Stimulated activated CD8-positive, alpha-beta memory T cell treated with anti-CD3 and anti-CD28 coated beads, Interleukin-15, amount 100 ng/mL, for 48 hours (primary cell): ENCODE data around the gene LRATD1.
"Not testable (repeated sequence)": the region's sequence is repeated elsewhere in the genome, so short reads cannot be mapped to it uniquely, and the experiment has no call there.

Source experiments
- DNase-seq, 2 donors: peaks; one replicate each; pipeline ENCODE4 v3.0.0-alpha.2; 2020; ENCODE audit warnings: low read depth in 2 of 2

Gene LRATD1, protein sequence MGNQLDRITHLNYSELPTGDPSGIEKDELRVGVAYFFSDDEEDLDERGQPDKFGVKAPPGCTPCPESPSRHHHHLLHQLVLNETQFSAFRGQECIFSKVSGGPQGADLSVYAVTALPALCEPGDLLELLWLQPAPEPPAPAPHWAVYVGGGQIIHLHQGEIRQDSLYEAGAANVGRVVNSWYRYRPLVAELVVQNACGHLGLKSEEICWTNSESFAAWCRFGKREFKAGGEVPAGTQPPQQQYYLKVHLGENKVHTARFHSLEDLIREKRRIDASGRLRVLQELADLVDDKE

DNA sequence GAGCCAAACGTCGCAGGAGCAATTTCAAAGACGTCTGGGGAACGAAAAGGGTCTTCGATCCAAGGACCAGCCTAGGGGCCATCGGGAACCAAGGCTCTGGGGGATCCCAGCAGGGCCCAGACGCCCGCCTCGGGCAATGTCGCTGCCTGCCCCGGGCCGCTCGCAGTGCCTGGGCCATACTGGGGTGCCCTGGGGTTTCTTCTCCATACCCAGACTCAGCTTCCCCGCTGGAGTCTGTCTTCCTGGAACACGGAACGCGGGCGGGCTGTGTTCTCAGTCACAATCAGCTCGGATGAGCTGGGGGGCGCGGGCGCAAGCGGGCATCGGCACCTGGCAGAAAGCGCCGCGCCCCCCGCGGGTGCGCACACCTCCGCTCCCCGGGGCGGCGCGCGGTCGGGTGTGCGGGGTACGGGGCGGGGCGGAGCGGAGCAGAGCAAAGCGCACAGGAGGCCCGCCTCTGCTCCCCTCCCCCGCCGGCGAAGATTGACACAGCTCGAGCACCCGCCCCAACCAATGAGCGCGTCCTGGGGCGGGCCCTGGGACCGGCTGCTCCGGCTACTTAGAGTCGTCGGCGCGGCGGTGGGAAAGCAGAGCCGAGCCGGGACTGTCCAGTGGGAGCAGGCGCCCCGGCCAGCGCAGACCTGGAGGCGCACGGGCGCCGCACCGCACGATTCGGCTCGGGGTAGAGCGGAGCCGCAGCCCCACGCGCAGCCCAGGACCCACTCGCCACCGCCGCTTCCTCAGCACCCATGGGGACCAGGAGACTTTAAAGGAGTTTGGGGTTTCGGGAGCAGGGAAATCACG lies at the start of gene LRATD1:
TSS of gene LRATD1 (plus strand) at position 585 of the 804 bp plus-strand sequence. CDS start 1,263 bp downstream, outside the sequence.
- DNase-seq: no peak

DNA sequence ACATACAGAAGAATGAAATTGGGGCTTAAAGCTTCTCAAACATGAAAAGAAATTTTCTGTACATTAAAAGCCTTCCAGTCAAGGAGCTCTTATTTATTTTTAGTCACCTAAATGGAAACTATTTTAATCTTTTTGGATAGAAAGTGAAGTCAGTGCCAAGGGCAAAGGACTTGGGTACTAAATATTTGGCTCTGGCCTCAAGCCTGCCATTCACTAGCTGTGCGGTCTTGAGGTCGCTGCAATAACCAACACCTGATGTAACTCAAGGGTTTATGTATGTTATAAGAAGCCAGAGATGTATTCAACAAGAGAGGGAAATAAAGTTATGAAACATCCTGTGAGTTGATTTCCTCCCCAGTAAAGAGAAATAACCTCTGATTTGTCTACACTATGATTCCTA lies 49.5 kb upstream of the LRATD1 start:
- no peak for DNase-seq

DNA sequence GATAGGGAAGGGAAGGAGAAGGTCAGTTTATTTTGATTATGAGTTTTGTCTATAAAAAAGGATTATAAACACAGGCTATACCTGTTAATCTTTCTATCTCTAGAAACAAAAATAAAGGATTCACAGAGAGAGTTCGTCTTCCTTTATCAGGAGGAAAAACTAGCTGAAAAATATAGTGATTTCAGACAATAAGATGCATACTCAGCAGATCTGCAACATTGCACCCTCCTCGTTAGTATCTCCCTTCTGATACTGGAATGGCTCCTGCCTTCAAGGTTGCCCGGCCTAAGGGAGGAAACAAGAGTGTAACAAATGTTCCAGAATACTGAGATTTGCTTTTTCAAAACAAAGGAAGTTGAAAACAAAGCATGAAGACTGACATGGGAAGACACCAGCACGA lies 48.7 kb upstream of the LRATD1 start:
- no peak for DNase-seq

DNA sequence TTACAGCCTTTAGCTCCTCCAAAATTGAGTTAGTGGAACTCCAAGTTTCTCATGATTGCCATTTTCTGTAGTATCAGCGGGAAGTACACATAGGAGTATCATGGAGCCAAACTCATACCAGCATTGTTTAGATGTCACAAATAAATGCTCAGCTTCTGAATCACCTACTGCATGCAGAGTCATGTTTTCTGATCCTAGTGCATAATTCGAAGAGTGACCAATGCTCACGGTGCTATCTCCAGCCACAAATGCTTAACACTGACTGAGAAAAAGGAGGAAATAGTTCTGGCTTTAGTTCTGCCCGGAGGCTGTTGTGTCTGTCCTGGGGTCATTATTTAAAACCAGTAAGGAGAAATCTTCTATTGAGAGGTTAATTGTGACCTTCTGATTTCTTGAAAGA lies 45.4 kb upstream of the LRATD1 start:
- DNase-seq: no peak

DNA sequence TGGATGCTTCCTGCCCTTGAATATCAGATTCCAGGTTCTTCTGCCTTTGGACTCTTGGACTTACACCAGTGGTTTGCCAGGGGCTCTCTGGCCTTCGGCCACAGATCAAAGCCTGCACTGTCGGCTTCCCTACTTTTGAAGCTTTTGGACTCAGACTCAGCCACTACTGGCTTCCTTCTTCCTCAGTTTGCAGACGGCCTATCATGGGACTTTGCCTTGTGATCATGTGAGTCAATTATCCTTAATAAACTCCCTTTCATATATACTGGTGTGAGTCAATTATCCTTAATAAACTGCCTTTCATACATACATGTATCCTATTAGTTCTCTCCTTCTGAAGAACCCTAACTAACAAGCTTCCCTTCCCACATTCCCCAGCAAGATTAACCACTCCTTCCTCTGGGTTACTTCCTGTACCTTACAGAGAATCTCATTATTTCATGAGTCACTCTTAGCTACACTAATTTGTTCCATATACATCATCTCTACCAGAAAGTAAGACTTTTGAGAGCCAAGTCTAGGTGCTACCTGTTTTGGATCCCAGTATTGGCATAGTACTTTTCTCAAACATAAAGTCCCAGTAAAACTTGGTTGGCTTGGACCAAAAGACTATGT lies 31.3 kb upstream of the LRATD1 start:
- DNase-seq: no peak

DNA sequence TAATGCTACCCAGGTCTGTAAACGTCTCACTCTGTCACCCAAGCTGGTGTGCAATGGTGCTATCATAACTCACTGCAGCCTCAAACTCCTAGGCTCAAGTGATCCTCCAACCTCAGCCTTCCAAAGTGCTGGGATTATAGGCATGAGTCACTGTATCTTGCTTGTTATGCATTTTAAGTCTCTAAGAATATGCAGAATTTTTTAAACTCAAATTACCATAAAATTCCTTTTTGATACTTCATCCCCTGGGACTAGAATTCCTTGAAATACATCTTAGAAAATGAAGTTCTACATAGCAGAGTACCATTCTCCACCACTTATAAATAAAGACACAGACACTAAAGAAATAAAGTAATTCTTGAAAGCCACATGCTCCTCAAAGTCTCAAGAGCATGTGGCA lies 30.2 kb upstream of the LRATD1 start:
- no peak for DNase-seq

DNA sequence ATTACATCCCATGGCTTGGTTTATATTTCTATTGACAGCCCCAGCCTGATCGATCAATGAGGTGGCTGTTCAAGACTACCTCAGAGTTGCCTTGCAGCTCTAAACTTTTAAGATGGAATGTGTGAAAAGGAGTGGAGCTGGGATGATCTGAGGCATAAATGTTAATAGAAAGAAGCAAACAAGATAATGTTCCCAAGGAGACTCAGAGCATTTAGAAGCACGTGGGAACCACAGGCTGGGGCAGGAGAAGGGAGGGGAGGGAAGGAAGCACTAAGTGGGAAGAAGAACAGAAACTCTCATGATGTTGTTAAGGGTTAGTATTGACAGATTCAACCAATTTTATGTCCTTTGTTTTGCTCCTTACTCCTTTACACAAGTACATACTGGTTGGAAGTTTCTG lies 28.8 kb upstream of the LRATD1 start:
- no peak for DNase-seq

DNA sequence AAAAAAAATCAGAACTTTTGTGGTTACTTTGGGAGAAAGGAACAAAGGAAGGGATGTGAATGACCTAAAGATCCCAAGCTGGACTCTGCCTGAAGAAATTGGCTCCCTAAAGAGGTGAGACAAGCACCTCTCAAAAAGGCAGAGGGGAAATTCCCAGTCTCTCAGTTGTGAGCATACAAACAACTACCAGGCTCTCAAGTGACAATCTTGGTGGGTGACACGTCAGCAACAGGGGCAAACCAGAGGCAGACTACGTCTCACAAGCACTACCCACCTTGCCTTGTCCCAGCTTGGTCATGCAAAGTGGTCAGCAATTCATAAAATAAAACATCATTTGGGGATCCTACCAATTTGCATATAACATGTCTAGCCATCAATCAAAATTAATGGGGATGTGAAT lies 24.3 kb upstream of the LRATD1 start:
- DNase-seq: no peak

DNA sequence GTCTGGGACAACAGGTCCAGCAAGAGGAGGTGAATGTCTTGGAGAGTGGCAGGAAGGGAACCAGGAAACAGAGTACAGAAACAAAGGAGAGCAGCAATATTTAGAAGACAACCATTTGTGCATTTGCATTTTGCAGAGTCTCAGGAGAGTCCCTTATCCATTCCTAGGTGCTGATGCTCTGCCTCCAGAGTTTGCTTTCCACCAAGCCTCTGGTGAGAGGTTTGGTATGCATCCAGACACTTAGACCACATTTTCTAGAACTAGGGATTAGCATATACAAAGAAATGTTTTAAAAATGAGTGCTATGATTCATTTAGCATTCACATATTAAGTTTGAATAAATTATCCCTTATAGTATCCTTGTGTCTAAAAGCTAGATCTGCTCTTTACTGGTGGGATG lies 18.5 kb upstream of the LRATD1 start:
- no peak for DNase-seq

DNA sequence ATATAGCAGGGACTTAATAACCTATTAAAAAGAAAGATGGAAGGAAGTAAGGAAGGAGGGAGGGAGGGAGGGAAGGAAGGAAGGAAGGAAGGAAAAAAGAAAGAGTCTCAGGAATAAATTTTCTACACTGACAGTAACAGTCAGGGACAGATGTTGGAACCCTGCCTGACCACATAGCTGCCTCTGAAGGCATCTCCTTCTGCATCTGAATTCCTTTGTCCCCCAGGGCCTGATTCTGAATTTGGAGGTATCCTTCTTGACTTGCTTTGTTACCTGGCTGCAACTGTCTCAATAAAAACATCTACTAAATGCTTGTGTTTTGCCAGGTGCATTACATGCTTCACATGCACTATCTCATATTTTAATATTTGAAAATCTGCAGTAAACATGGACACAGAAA lies 17.4 kb upstream of the LRATD1 start:
- DNase-seq: no peak

DNA sequence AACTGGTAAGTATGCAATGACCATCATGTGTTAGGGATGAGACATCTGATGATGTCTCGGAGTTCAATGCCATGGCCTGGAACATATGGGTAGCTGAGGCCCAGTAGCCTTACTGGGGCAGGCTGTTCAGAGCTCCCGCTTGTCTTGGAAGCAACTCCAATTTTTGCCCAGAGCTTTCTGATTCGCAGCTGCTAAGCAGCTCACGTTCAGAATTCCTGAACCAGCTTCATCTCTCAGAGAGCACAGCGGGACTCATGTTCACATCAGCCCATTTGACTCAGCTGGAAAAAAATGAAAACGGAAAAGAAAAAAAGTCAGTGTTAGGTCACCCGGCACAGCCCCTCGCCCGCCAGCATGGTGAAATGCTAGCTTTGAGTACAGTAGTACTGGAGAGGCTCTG lies 16.8 kb upstream of the LRATD1 start:
- no peak for DNase-seq

DNA sequence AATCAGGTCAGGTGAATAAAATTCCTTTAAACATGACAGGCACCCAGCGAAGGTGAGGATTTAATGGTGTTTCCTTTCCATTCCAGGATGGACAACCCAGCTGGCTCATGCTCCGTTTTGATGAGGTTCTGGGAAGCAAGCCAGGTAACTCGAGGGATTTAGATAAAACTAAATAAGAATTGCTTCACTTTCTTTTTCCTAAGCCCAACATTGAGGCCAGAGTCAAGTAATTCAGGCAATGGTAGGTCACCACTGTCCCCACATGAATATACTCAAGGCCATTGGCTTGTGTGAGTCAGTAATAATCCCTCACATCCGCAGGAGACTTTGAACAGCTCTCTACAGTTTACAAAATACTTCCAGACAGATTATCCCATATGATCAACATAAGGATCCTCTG lies 16.2 kb upstream of the LRATD1 start:
- DNase-seq: no peak

DNA sequence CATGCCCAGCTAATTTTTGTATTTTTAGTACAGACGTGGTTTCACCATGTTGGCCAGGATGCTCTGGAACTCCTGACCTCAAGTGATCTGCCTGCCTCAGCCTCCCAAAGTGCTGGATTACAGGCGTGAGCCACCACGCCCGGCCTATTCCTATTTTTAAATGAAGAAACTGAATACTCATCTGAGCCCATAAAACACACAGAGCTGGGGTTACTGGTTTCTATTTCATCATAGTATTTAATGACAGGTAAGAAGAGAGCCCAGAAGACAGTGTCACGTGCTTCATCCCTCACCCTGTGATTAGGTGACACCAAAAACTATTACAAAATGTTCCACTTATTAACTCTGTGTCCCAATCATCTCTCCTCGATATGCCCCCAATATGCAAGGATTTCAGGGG lies 15.6 kb upstream of the LRATD1 start:
- no peak for DNase-seq

DNA sequence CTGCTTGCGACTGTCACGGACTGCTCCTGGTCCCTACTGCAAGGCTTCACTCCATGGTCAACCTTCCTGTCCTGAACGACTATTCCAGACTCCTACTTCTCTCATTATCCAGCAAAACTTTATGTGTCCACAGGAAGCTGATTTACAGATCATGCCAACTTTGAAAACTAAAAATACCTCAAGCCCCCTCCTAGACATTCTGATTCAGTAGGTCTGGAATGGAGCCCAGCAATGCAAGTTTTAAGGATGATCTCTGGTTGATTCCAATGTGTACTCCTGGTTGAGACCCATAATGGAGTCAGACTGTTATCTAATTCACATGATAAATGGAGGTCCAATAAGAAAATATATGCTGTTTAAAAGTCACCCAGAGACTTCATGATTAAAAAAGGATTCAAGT lies 13.1 kb upstream of the LRATD1 start:
- no peak for DNase-seq

DNA sequence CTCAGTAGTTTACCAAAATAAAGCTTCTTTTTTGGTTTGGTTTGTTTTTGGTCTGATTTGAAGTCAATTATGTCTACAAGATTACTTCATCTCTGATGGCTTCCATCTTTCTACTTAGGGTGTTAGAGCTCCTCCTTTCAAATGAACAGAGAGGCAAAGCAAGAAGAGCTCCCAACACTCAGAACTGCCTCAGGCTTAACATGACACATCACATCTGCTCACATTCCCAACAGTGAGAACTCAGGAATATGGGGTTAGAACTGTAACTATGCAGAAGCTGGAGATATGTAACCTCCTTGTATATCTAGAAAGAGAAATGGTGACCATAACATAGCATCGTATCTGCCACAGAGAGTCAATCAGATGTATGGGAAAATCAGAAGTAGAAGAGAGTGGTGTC lies 11.4 kb upstream of the LRATD1 start:
- no peak for DNase-seq

DNA sequence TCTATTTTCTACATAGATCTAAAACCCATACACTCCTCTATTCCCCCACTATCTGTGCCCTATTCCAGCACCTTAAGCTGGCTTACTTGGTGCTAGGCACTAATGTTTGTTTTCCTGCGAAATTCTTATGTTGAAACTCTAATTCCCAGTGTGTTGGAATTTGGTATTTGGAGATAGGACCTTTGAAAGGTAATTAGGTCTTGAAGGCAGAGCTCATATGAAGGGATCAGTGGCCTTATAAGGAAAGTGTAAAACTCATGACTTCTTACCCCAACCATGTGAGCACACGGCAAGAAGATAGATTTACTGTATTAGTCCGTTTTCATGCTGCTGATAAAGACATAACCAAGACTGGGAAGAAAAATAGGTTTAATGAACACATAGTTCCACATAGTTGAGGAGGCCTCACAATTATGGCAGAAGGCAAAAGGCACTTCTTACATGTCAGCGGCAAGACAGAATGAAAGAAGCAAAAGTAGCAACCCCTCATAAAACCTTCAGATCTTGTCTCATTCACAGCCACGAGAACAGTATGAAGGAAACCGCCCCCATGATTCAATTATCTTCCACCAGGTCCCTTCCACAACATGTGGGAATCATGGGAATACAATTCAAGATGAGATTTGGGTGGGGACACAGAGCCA lies 10.5 kb upstream of the LRATD1 start:
- no peak for DNase-seq

DNA sequence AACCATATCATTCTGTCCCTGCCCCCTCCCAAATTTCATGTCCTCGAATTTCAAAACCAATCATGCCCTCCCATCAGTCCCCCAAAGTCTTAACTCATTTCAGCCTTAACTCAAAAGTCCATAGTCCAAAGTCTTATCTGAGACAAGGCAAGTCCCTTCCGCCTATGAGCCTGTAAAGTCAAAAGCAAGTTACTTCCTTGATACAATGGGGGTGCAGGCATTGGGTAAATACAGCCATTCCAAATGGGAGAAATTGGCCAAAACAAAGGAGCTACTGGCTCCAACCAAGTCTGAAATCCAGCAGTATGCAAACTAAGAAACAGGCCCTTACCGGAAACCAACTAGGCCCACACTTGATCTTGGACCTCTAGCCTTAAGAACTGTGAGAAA lies 10.0 kb upstream of the LRATD1 start:
- DNase-seq: not testable (repeated sequence)

DNA sequence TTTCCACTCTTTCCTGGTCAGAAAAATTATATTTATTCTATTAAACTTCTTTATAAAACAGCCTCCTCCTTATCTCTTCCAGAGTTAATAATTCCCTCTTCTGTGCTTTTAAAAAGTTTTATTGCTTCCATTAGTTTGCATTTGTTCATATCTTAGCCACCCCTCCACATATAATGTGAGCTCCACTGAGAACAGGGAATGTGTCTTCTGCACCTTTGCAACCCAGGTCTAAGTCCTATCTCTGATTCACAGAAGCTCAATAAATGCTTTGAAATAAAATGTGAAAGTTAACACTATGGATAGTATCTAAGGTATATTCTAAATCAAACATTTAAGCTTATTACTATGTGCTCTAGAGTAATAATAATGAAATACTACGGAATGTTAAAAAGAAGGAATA lies 9.3 kb upstream of the LRATD1 start:
- no peak for DNase-seq

DNA sequence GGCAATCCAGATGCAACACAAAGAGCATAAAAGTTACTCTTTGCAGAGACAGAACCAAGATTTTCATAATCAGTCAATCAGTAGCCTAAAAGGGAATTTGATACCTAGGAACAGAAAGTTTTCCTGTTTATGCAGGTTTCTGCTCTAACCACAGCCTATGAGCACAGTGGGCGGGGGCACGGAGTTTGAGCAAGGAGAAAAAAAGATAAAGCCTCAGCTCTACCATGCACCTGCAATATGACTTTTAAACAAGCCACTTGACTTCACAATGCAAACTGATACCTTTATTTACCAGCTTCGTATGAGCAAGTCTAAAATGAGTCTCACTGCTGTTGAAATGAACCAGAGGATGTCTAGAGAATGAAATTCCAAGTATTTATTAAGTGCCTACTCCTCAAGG lies 5.6 kb upstream of the LRATD1 start:
- no peak for DNase-seq

DNA sequence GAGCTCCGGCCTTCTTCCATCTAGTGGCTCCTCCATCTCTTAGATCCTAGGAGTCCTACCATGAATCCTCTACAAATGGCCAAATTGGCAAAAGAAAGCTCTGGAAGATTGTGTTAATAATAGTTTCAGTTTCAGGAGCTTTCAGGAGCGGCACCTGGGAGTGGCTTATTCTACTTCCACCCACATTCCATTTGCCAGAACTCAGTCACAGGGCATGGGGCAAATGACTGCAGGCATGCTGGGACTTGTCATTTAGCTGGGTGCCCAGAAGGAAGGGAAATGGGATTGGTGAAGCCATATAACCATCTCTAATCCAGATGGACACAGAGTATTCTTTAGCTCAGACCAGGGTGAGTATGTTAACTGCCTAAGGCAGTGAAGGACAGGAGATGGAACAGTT lies 3.6 kb upstream of the LRATD1 start:
- no peak for DNase-seq

DNA sequence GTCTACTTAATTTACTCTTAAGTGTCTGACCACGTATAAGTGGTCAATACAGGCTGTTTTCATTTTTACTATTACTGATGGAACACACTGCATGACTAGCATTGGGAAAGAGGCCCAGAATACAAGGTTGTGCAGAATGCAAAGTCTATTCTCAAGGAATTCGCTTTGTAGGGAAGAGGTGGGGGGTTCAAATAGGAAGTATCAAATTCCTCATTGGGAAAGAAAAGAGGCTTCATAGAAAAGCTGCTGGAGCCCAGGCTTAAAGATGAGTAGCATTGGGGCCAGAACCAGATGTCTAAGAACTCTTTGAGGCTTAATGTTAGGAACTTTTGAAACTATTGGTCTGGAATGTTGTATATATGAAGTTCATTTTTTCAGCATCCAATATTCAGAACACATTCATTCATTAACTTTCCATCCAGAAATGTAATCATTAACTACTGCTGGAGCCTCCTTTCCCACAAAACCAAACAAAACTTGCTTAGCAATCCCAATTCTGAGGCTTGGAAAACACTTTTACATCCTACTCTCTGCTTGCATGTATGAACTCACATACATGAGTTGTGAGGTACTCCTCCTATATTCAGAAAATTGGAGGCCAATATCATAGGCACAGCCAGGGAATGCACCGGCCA lies 994 bp upstream of the LRATD1 start:
- DNase-seq: no peak

DNA sequence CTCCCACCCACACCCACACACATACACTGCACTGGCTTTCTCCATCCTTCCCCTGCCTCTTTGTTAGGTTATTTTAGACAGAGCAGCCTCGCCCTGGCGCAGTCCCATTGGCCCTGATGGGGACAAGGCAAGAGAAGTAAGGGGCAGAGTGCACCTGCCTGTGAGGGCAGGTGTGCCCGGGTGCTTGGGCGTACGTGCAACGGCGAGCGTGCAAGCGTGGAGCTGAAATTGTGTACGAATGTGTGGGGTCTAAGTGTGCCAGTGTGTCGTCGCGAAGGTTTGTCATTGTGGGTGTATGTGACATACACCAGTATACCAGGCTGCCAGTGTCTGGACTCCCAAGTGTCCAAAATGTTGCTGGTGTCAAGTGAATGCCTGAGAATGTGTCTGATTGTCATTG lies 544 bp downstream of the LRATD1 start:
- DNase-seq: no peak
